ENCODE data around the gene PARP2.
A peak's percentile ranks its signal among the peaks of the same experiment; 100 is the strongest.
"Not testable (repeated sequence)": the region's sequence is repeated elsewhere in the genome, so short reads cannot be mapped to it uniquely, and the experiment has no call there.

PARP2 gene

GRCh38 chr14:20341032-20341431, 2.4 kb upstream of the PARP2 start:
- H3K36me3 ChIP-seq (ENCODE audit: control insufficient read depth in 1 of 2, insufficient read depth in 2 of 2, low read length in 2 of 2); H3K27me3 ChIP-seq (ENCODE audit: insufficient read depth, low read length); H3K4me3 ChIP-seq (ENCODE audit: low read depth, low read length); DNase-seq; H3K4me1 ChIP-seq (ENCODE audit: control insufficient read depth in 1 of 2, insufficient read depth in 2 of 2, low read length in 2 of 2); H4K12ac ChIP-seq (ENCODE audit: low read depth, low read length); H4K91ac ChIP-seq (ENCODE audit: low read depth, low read length); H3K27ac ChIP-seq (ENCODE audit: low read depth, low read length); H2BK12ac ChIP-seq (ENCODE audit: low read length); H2BK5ac ChIP-seq (ENCODE audit: low read depth, low read length, poor library complexity); H3K4me2 ChIP-seq (ENCODE audit: low read length); H3K79me2 ChIP-seq (ENCODE audit: control insufficient read depth, insufficient read depth, low read length, poor library complexity); H3K18ac ChIP-seq (ENCODE audit: low read length); H2BK120ac ChIP-seq (ENCODE audit: insufficient read depth, low read length, poor library complexity); H3K14ac ChIP-seq (ENCODE audit: low read length); H3K23ac ChIP-seq (ENCODE audit: low read length); H3K9me3 ChIP-seq (ENCODE audit: insufficient read depth, low read depth, low read length); H2AFZ ChIP-seq (ENCODE audit: insufficient read depth, low read length, poor library complexity); H2AK5ac ChIP-seq (ENCODE audit: low read length); H4K8ac ChIP-seq (ENCODE audit: low read depth, low read length); H3K4ac ChIP-seq (ENCODE audit: low read depth, low read length); H3K9ac ChIP-seq (ENCODE audit: low read length); H3K79me1 ChIP-seq (ENCODE audit: low read length): not testable (repeated sequence)
- no CpG with 5 or more reads among the region's 4 CpGs for whole genome bisulfite sequencing (ENCODE audit: extremely low coverage, insufficient coverage, insufficient read length)

GRCh38 chr14:20341646-20342045, 1.8 kb upstream of the PARP2 start:
- H3K4me1 ChIP-seq (ENCODE audit: control insufficient read depth in 1 of 2, insufficient read depth in 2 of 2, low read length in 2 of 2), result no peaks in the 10 kb centered on the region

GRCh38 chr14:20343862-20344220, 406 bp downstream of the PARP2 start:
- Histone ChIP-seq H2AFZ (ENCODE audit: insufficient read depth, low read length, poor library complexity) (peak overlapping the region; percentile 100), H3K4me1 (ENCODE audit: control insufficient read depth in 1 of 2, insufficient read depth in 2 of 2, low read length in 2 of 2) (no peaks in the 10 kb centered on the region), H3K4me3 (ENCODE audit: low read depth, low read length) (peak overlapping the region; percentile 82), H3K27me3 (ENCODE audit: insufficient read depth, low read length) (no peaks in the 10 kb centered on the region), H3K9ac (ENCODE audit: low read length) (peak overlapping the region; percentile 93), H3K14ac (ENCODE audit: low read length) (peak overlapping the region; percentile 87), H2BK120ac (ENCODE audit: insufficient read depth, low read length, poor library complexity) (peak overlapping the region; percentile 71), H3K9me3 (ENCODE audit: insufficient read depth, low read depth, low read length) (no peaks in the 10 kb centered on the region), H2AK5ac (ENCODE audit: low read length) (no peak overlapping the region), H3K18ac (ENCODE audit: low read length) (no peak overlapping the region), H3K23ac (ENCODE audit: low read length) (no peak overlapping the region), H3K4me2 (ENCODE audit: low read length) (peak overlapping the region; percentile 78), H4K8ac (ENCODE audit: low read depth, low read length) (peak overlapping the region; percentile 96), H3K4ac (ENCODE audit: low read depth, low read length) (peak overlapping the region; percentile 87), H3K36me3 (ENCODE audit: control insufficient read depth in 1 of 2, insufficient read depth in 2 of 2, low read length in 2 of 2) (peaks cover 12 to 20% of the 10 kb centered on the region in 2 experiments), H3K79me1 (ENCODE audit: low read length) (peaks cover 5% of the 10 kb centered on the region), H3K27ac (ENCODE audit: low read depth, low read length) (peak overlapping the region; percentile 63), H4K91ac (ENCODE audit: low read depth, low read length) (no peak overlapping the region), H2BK5ac (ENCODE audit: low read depth, low read length, poor library complexity) (peak overlapping the region; percentile 85), H3K79me2 (ENCODE audit: control insufficient read depth, insufficient read depth, low read length, poor library complexity) (no peaks in the 10 kb centered on the region), H2BK12ac (ENCODE audit: low read length) (no peak overlapping the region), H4K12ac (ENCODE audit: low read depth, low read length) (no peak overlapping the region)
- WGBS (ENCODE audit: extremely low coverage, insufficient coverage, insufficient read length), result no CpG with 5 or more reads among the region's 3 CpGs
- DNase-seq, result peak in 1 of 2 donors; percentile 40

More at GRCh38 chr14:20341646-20342045, 1.8 kb upstream of the PARP2 start:
- Histone ChIP-seq H3K4me2 (ENCODE audit: low read length) (no peak overlapping the region), H2BK5ac (ENCODE audit: low read depth, low read length, poor library complexity) (no peak overlapping the region), H4K12ac (ENCODE audit: low read depth, low read length) (no peak overlapping the region), H3K36me3 (ENCODE audit: control insufficient read depth in 1 of 2, insufficient read depth in 2 of 2, low read length in 2 of 2) (peaks cover 2 to 9% of the 10 kb centered on the region in 2 experiments), H3K23ac (ENCODE audit: low read length) (no peak overlapping the region), H4K8ac (ENCODE audit: low read depth, low read length) (no peak overlapping the region), H3K4me3 (ENCODE audit: low read depth, low read length) (no peak overlapping the region), H2AFZ (ENCODE audit: insufficient read depth, low read length, poor library complexity) (no peak overlapping the region), H3K4ac (ENCODE audit: low read depth, low read length) (no peak overlapping the region), H3K27ac (ENCODE audit: low read depth, low read length) (no peak overlapping the region), H3K79me2 (ENCODE audit: control insufficient read depth, insufficient read depth, low read length, poor library complexity) (no peaks in the 10 kb centered on the region), H3K9me3 (ENCODE audit: insufficient read depth, low read depth, low read length) (no peaks in the 10 kb centered on the region), H3K9ac (ENCODE audit: low read length) (no peak overlapping the region), H4K91ac (ENCODE audit: low read depth, low read length) (no peak overlapping the region), H2AK5ac (ENCODE audit: low read length) (no peak overlapping the region), H2BK120ac (ENCODE audit: insufficient read depth, low read length, poor library complexity) (no peak overlapping the region), H2BK12ac (ENCODE audit: low read length) (no peak overlapping the region), H3K79me1 (ENCODE audit: low read length) (peaks cover 5% of the 10 kb centered on the region), H3K27me3 (ENCODE audit: insufficient read depth, low read length) (no peaks in the 10 kb centered on the region), H3K14ac (ENCODE audit: low read length) (no peak overlapping the region), H3K18ac (ENCODE audit: low read length) (no peak overlapping the region)
- no CpG with 5 or more reads among the region's 2 CpGs for WGBS (ENCODE audit: extremely low coverage, insufficient coverage, insufficient read length)
- DNase-seq, result no peak

GRCh38 chr14:20345366-20345765, 1.9 kb downstream of the PARP2 start:
- no peak overlapping the region for H3K14ac ChIP-seq (ENCODE audit: low read length)
- WGBS (ENCODE audit: extremely low coverage, insufficient coverage, insufficient read length), result no CpG with 5 or more reads among the region's 1 CpG
- no peak overlapping the region for H3K4ac ChIP-seq (ENCODE audit: low read depth, low read length)
- H3K4me3 ChIP-seq (ENCODE audit: low read depth, low read length), result no peak overlapping the region
- no peak overlapping the region for H3K18ac ChIP-seq (ENCODE audit: low read length)
- H3K4me2 ChIP-seq (ENCODE audit: low read length), result no peak overlapping the region
- H3K79me2 ChIP-seq (ENCODE audit: control insufficient read depth, insufficient read depth, low read length, poor library complexity), result no peaks in the 10 kb centered on the region
- H4K12ac ChIP-seq (ENCODE audit: low read depth, low read length), result no peak overlapping the region
- no peak overlapping the region for H2AFZ ChIP-seq (ENCODE audit: insufficient read depth, low read length, poor library complexity)
- no peak for DNase-seq
- peaks cover 5% of the 10 kb centered on the region for H3K79me1 ChIP-seq (ENCODE audit: low read length)
- H2BK5ac ChIP-seq (ENCODE audit: low read depth, low read length, poor library complexity), result no peak overlapping the region
- H4K91ac ChIP-seq (ENCODE audit: low read depth, low read length), result no peak overlapping the region
- H2AK5ac ChIP-seq (ENCODE audit: low read length), result no peak overlapping the region
- peaks cover 18 to 30% of the 10 kb centered on the region in 2 experiments for H3K36me3 ChIP-seq (ENCODE audit: control insufficient read depth in 1 of 2, insufficient read depth in 2 of 2, low read length in 2 of 2)
- no peaks in the 10 kb centered on the region for H3K4me1 ChIP-seq (ENCODE audit: control insufficient read depth in 1 of 2, insufficient read depth in 2 of 2, low read length in 2 of 2)
- H3K9ac ChIP-seq (ENCODE audit: low read length), result no peak overlapping the region
- H4K8ac ChIP-seq (ENCODE audit: low read depth, low read length), result no peak overlapping the region
- no peak overlapping the region for H2BK120ac ChIP-seq (ENCODE audit: insufficient read depth, low read length, poor library complexity)
- no peak overlapping the region for H3K27ac ChIP-seq (ENCODE audit: low read depth, low read length)
- H3K9me3 ChIP-seq (ENCODE audit: insufficient read depth, low read depth, low read length), result no peaks in the 10 kb centered on the region
- H2BK12ac ChIP-seq (ENCODE audit: low read length), result no peak overlapping the region
- H3K27me3 ChIP-seq (ENCODE audit: insufficient read depth, low read length), result no peaks in the 10 kb centered on the region
- H3K23ac ChIP-seq (ENCODE audit: low read length), result no peak overlapping the region
